ENCODE measurements around the gene SYNGR3.

The SYNGR3 gene

GRCh38 chr16:2042986-2043666 is 53.4 kb downstream of the SYNGR3 start:
- TF ChIP-seq POLR2A (IDR thresholded peaks at IDR 0.05; ENCODE audit: low read depth, low read length) = no peak
- no peak for FAIRE-seq

More at GRCh38 chr16:2042986-2043666, 53.4 kb downstream of the SYNGR3 start:
- no peak for DNase-seq (ENCODE audit: insufficient read length, low spot score)

All from H54 (cell line).